GM18870 (cell line): ENCODE measurements around the gene HIF3A.

Experiments
- ATAC-seq: cut with Tn5 transposase; IDR thresholded peaks from one replicate; pipeline ENCODE4 v1.9.1; 2021; ENCODE audit warnings: moderate library complexity; ENCODE audit not compliant: unreplicated experiment

HIF3A gene

DNA sequence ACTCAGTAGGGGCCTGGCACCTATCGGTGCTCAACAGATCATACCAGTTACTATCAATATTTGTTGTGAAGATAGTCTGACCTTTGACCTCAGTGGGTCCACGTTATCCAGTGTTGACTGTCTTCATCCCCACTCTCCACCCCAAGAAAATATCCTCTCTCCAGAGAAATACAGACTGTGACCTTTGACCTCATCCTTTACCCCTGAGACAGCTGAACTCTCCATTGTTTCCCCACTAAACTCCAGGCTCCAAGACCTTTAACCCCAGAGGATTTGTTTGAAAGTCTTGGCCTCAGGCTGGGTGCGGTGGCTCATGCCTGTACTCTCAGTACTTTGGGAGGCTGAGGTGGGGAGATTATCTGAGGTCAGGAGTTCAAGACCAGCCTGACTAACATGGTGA lies 27.4 kb downstream of the HIF3A start:
- ATAC-seq, result no peak

- no peak for ATAC-seq
These were observed 29.8 kb downstream of the HIF3A start for GRCh38 chr19:46326608-46327007.

GRCh38 chr19:46328079-46328478 lies 31.2 kb downstream of the HIF3A start:
- ATAC-seq, result no peak

DNA sequence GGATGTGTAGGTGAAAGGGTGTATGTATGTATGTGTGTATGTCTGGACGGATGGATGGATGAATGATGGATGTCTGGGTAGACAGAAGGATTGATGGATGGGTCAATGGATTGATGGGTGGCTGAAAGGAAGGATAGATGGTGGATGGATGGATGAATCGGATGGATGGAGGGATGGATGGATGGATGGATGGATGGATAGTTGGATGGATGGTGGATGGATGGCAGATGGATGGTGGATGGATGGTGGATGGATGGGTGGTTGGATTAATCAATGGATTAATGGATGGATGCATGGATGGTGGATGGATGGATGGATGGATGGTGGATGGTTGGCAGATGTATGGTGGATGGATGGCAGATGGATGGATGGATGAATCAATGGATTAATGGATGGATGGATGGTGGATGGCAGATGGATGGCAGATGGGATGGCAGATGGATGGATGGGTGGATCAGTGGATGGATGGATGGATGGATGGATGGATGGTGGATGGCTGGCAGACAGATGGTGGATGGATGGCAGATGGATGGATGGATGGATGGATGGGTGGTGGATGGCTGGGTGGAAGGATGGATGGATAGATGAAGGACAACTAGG lies 33.6 kb downstream of the HIF3A start:
- ATAC-seq, result no peak

DNA sequence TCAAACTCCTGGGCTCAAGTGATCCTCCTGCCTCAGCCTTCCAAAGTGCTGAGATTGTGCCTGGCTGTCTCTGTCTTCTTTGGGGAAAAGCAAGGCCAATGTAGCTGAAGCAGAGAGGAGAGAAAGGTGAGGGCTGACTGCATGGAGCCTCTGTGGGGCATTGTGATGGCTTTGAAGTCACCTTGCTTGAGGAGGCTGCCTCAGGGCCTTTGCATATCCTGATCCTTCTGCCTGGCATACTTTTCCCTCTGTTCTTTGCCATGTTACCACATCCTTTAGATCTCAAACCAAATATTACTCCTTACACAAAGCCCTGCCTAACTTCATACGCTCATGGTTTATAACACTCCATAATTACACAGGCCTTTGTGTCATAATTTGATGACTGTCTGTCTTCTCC lies 40.6 kb downstream of the HIF3A start:
- no peak for ATAC-seq

DNA sequence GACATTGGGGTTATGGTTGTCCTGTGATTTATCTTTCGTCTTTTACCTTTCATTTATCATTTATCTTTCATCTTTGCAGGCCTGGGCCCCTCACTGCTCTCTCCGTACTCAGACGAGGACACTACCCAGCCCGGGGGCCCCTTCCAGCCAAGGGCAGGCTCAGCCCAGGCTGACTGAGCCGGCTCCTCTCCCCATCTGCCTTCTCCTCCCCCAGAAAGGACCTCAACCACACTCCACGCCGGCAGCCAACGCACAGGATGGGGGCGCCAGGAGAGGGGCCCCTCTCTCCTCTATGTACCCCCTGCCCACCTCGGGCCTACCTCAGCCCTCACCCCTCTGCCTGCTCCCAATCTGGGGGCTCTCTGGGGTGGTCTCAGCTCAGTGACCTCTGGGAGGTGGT lies 42.6 kb downstream of the HIF3A start:
- no peak for ATAC-seq

DNA sequence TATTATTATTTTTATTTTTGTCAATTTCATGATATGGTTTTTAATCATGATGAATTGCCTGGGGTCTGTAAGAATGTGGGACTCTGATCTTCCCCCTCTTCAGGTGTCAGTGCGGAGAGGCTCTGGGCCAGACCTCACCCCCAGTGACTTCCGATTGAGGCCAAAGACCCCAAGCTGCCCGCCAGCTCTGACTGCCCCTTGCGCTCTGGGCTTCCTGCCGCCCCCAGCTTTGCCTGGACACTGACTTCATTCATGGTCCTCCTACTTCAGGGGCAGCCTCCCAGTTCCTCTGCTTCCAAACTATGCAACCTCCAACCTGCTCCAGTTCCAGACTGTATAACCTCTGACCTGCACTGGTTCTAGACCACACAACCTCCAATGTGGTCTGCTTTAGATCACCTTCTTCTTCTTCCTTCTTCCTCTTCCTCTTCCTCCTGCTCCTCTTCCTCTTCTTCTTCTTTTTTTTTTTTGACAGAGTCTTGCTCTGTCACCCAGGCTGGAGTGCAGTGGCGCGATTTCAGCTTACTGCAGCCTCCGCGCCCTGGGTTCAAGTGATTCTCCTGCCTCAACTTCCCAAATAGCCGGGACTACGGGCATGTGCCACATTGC lies 43.3 kb downstream of the HIF3A start:
- ATAC-seq, result no peak

DNA sequence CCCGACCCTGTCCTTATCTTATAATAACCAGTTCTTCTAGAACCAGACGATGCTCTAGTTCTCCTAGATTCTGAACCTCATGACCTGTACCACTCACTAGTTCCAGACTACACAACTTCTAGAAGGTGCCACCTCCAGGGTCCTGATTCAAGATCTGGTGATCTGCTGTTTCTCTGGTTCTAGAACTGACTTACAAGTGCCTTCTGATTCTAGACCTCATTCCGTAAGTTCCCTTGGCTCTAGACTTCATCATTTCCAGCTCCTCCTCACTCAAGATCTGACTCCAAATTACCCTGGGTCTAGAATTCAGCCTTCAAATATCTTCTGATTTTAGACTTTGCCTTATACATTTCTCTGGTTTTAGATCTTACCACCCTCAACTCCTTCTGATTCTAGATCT lies 45.1 kb downstream of the HIF3A start:
- no peak for ATAC-seq

- ATAC-seq, result no peak
These were observed 47.5 kb downstream of the HIF3A start for GRCh38 chr19:46344363-46344762.

- no peak for ATAC-seq
These were observed 48.3 kb downstream of the HIF3A start for GRCh38 chr19:46345157-46345556.

DNA sequence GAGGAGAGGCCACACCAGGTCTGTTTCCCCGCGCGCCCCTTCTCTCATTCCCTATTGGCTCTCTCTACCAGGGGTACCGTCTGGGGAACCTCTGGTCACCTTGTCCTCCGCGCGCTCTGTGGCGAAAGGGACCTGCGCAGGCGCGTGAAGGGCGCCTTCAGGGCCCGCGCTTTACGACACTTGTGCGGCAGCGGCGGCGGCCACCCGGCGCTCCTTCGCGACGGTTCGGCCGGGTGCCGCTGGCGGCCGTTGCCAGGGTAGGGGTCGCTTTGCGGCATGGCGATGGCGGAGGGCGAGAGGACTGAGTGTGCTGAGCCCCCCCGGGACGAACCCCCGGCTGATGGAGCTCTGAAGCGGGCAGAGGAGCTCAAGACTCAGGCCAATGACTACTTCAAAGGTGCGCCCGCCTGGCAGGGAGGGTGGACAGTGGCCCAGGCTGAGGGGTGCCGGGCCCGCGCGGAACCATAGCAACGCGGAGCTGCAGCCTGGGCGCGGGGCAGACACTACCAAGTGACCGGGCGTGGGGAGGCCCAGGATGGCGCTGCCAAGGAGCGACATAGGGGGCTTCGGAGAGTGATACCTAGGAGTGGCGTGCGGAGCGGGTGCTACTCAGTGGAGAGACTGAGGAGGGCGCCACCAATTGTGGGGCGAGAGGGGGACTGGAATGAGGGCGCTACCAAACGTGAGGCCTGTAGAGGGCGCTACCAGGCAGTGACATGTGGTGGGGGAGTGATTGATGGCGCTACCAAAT lies 50.2 kb downstream of the HIF3A start, which contains the start of gene PPP5C:
PPP5C (plus strand) TSS at position 267 of the 751 bp plus-strand sequence; CDS start at position 277, 10 bp downstream.
- no peak for ATAC-seq

DNA sequence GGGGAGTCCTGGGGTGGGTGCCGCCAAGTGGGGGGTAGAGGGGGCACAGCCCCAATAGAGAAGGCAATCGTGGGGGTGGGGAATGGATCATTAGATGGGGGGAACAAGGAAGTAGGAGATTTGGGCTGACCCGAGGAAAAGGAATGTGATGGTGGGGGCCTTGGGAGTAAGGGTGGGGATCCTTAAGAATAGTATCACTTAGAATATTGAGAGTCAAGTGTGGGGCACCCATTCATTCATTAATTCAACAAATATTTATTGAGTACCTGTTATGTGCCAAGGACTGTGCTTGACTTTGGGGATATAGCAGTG lies 50.7 kb downstream of the HIF3A start:
- no peak for ATAC-seq

DNA sequence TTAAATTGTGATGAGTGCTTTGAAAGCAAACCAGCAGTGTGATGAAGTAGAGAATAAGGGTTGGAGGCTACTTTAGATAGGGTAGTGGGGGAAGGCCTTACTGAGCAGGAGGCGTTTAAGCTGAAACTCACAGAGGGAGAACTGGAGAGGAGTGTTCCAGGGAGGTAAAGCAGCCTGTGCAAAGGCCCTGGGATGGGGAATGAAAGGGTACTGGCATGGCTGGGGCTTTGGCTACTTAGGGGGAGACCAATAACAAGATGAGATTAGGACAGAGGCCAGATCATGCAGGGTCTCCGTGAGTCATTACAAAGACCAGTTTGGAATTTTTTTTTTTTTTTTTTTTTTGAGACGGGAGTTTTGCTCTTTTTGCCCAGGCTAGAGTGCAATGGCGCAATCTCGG lies 51.1 kb downstream of the HIF3A start:
- no peak for ATAC-seq

DNA sequence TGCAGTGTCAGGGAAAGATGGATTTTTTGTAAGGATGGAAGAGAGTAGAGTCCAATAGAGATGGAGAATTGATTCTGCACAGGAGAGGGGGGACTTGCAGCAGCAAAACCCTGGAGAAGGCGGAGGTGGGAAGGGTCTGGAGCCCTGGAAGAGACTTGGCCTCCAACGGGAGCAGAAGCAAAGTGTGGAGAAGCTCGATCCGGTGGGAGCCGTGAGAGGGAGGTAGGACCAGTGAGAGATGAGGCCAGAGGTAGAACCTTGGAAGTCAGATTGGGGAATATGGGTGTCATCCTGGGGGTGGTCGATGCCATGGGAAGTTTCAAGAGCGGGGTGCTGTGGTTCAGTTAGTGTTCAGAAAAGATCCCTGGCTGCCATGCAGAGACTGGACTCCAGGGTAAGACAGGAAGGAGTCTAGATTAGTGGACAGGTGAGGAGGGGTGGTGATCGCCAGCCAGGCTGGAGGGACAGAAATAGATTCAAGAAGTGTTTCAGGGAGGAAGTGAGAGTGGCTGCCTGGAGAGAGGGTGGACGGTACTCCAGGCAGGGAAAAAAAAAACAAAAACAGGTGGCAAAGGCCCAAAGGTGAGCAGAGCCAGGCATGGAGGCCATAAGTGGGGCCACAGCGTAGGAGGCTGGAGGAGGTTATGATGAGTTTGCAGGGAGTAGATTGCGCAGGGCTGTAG lies 52.6 kb downstream of the HIF3A start:
- ATAC-seq, result no peak

- ATAC-seq, result no peak
These were observed 53.4 kb downstream of the HIF3A start for GRCh38 chr19:46350029-46350757.

DNA sequence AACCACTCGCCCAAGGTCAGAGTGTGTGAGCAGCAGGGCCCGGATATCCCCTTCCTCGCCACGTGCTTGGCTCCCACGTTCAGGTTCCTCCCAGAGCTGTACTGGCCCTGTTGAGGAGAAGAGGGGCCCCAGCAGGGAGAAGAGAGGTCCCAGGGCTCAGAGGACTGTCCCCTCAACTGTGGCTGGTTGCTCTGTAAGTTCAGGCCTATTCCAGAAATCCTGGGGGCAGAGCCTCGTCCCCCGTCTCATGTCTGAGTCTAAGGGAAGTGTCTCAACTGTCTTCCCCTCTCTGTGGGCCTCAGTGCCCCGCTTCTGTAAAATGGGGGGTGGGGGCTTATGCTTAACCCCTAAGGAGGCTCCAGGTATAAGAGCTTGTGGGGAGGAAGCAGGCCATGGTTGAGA lies 53.9 kb downstream of the HIF3A start:
- ATAC-seq, result no peak

GRCh38 chr19:46351241-46352041 lies 54.6 kb downstream of the HIF3A start:
- ATAC-seq, result no peak

DNA sequence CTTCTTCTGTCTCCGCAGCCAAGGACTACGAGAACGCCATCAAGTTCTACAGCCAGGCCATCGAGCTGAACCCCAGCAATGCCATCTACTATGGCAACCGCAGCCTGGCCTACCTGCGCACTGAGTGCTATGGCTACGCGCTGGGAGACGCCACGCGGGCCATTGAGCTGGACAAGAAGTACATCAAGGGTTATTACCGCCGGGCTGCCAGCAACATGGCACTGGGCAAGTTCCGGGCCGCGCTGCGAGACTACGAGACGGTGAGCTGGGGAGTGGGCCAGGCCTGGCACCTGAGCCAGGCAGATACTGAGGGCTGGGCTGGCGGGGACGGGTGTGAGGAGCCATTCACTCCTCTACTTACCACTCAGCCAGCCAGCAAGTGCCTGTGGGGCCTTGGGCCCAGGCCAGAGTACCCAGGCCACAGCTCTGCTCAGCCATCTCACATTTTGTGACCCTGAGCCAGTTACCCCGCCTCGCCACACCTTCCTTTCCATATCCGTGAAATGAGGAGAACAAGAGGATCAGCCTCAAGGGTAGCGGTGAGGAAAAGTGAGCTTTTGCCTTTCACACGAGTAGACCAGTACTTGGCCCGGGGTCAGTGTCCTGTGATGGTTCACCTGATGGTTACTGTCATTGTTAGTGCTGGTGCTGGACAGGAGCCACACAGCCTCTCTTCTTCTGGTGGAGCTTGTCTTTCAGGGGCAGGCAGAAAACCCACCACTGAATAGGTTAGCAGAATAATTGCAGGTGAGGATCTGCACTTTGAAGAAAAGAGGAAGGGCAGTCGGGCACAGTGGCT lies 57.1 kb downstream of the HIF3A start:
- ATAC-seq, result no peak
